ENCODE measurements around the gene RASGRF1.

DNA sequence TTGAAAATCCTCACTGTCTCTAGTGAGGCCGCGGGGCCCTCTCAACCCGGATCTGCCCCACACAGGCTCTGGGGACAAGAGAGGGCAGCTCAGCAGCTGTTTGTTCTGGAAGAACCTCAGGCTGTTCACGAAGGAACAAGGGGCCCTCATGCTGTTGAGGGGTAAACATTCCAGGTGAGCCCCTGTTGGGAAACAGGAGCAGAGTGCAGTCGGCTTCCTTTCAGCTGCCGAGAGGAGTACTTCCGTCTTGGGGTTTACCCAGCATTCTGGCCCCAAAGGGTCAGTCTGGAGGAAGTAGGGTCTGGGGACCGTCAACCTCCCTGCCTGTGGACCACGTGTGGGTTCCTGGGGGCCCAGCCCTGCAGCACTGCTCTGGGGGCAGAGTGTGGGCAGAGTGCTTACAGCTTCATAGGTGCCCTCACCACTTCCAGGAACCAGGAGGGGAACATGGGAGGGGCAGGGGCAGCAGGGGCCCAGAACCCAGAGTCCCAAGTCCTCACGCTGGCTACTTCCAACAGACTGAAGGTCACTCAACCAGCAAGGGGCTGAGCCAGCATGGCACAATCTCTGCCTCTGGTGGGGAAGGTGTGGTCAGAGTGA is 96.5 kb downstream of the RASGRF1 start:
- TF ChIP-seq, protein P1, sequence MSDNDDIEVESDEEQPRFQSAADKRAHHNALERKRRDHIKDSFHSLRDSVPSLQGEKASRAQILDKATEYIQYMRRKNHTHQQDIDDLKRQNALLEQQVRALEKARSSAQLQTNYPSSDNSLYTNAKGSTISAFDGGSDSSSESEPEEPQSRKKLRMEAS (IDR thresholded peaks at IDR 0.05; ENCODE audit: low read depth, low read length) = no peak; the same call in 1 of the 2 replicates
- TF ChIP-seq, protein P2, sequence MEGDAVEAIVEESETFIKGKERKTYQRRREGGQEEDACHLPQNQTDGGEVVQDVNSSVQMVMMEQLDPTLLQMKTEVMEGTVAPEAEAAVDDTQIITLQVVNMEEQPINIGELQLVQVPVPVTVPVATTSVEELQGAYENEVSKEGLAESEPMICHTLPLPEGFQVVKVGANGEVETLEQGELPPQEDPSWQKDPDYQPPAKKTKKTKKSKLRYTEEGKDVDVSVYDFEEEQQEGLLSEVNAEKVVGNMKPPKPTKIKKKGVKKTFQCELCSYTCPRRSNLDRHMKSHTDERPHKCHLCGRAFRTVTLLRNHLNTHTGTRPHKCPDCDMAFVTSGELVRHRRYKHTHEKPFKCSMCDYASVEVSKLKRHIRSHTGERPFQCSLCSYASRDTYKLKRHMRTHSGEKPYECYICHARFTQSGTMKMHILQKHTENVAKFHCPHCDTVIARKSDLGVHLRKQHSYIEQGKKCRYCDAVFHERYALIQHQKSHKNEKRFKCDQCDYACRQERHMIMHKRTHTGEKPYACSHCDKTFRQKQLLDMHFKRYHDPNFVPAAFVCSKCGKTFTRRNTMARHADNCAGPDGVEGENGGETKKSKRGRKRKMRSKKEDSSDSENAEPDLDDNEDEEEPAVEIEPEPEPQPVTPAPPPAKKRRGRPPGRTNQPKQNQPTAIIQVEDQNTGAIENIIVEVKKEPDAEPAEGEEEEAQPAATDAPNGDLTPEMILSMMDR (IDR thresholded peaks at IDR 0.05; ENCODE audit: low read depth, low read length) = no peak
- TF ChIP-seq POLR2A (IDR thresholded peaks at IDR 0.05; ENCODE audit: extremely low read depth, insufficient read length) (no peak), MYC (IDR thresholded peaks at IDR 0.05; ENCODE audit: low read depth, low read length) (no peak)

Measured in NB4 (cell line).